Activated T-cell treated with anti-CD3 and anti-CD28 coated beads, Interleukin-2, amount 50 U/mL, for 1 hour (primary cell): ENCODE measurements around the gene WEE1.
A peak's percentile ranks its signal among the peaks of the same experiment; 100 is the strongest.
"Not testable (repeated sequence)": the region's sequence is repeated elsewhere in the genome, so short reads cannot be mapped to it uniquely, and the experiment has no call there.

Source experiments
- DNase-seq: peaks from one replicate; pipeline ENCODE4 v3.0.0-alpha.2; 2020

Gene WEE1

DNA sequence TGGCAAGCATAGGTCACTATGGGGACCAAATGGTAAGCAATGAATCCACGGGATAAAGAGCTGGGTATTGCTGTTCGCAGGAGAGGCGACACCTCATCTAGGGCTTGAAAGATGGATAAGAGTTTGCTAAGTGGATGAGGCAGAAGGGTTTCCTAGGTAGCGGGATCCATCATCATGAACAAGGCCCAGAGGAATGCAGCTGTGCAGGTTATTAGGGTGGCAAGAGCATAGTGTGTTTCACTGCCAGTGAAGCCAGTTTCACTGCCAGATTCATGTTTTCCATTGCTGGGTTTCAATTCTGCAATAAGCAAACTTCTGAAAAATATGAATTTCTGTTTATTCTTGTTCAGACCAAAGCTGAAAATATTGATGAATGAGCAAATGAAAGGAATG, 27.2 kb downstream of the WEE1 start:
- DNase-seq = no peak

DNA sequence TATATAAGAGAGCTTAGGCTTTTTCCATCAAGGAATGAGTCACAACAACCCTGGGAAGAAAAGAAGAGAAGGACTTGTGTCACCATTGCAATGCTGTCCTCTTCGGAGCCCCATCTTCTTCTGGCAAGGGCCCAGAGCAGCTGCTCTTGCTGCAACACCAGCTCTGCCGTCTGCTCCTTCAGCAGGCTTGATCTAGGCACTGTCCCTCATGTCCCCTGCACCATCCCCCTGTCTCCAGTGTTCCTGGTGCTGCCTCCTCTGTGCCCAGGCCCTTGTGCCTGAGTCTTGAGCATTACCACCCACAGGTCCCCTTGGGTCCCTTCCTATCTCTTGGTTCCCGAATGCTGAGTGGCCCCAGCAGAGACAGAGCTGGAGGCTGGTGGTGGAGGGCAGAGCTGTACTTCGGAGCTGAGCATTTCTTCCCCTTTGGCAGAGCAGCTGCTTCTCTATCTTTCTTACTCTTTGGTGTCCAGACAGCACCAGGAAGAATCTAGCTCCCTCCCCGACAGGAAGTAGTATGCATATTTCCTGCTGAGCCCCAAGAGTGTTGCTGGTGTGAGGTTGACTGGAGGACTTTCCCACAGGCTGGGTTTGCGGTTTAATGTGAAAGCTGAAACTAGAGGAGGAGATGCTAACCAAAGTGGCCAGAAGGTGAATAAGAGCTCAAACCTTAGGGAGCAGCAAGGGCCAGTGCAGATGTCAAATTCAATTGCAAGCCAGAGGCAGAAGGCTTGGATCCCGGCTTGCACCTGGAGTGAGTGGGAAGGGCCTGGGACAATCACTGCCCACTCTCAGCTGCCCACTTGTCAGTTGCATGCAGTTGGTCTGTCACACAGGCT, 27.8 kb downstream of the WEE1 start:
- peak; percentile 33 for DNase-seq

DNA sequence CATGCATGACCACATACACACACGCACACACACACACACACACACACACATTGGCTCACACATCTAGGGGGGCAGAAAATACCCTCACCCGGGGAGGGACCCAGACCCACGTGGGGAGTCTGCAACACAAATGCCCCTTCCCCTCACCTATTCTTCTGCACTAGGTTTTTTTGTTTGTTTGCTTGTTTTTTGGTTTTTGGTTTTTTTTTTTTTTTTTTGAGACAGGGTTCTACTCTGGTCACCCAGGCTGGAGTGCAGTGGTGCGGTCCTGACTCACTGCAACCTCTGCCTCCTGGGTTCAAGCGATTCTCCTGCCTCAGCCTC, 28.4 kb downstream of the WEE1 start:
- DNase-seq = no peak

DNA sequence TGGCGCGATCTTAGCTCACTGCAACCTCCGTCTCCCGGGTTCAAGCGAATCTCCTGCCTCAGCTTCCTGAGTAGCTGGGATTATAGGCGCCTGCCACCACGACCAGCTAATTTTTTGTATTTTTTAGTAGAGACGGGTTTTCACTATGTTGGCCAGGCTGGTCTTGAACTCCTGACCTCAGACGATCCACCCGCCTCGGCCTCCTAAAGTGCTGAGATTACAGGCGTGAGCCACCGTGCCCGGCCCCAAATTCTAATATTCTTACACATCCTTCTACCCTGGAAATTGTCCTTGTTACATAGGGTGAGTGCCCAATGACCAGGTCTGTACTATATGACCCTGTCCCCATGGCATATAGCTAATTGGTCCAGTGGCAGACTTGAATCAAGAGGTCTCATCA, 29.7 kb downstream of the WEE1 start:
- not testable (repeated sequence) for DNase-seq

DNA sequence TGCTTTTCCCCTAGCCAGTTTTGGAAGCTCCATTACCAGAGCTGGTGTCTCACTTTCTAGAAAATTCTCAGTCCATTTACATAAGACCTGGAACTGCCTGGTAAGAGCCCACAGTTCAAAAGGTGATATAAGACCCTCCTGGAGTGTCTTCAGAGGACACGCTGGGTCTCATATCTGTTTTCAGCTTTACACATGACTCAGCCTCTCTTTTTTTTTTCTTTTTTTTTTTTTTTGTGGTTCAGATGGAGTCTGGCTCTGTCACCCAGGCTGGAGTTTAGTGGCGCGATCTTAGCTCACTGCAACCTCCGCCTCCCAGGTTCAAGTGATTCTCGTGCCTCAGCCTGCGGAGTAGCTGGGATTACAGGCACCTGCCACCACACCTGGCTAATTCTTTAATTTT, 30.7 kb downstream of the WEE1 start:
- DNase-seq = no peak

DNA sequence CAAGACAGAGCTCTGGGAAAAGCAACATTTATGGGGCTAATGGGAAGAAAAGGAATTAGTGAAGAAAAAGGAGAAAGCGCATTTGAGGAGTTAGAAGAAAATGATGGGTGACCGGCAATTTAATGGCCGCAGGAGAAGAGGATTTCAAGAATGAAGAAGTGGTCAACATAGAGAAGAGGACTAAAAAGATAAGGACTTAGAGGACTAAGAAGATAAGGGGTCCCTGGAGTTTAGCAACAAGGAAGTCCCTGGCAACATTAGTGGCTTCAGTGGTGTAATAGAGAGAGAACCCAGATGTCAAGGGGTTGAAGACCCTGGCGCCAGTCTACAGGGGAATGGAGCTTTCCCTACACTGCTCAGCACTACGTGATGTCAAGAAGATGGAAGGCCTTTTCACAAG, 32.3 kb downstream of the WEE1 start:
- DNase-seq = no peak

DNA sequence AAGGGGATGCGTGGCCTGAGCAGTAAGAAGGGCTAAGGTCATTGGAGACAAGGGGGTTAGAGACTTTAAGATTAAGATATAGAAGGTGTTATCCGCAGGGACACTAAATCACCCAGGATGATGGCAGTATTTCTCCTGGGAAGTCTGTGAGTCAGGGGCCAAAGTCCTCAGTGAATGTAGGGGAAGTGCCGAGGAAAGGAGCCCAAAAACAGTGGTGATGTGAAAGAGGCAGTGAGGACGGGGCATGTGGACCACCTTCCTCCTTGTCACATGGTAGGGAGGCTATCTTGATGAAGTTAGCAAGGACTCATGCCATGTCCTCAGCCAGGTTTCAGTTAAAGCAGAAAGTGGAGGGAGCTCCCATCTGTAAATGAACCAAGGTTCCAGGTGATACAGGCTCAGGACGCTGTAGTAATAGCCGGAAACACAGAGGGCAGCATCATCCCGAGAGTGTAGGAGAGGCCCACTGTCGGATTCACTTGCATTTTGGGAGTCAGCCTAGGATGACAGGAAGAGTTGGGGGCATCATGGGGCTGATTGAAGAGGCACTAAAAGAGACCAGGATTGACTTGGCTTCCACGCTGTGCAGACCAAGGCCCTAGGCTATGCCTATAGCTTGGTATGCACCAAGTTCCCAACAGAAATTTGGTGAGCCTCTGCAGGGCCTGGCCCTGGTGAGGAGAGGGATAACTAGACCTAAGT, 33.5 kb downstream of the WEE1 start:
- no peak for DNase-seq

DNA sequence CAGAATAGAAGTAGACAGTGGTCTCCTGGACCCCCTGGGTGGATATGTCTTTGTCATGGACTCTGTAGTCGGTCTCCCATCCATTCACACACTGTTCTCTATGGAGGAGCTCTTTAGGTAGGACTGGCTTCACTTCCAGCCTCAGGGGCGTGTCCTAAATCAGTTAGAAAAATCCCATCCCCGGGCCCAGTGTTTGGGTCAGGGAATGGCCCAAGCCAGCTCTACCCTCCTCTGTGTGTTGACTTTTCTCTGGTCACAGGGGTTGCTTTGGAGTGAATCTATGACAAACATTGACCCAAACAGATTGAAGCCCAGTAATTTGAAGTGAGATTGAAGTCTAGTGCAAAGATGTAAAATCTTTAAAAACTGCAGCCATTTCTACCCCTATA, 34.0 kb downstream of the WEE1 start:
- DNase-seq = no peak

DNA sequence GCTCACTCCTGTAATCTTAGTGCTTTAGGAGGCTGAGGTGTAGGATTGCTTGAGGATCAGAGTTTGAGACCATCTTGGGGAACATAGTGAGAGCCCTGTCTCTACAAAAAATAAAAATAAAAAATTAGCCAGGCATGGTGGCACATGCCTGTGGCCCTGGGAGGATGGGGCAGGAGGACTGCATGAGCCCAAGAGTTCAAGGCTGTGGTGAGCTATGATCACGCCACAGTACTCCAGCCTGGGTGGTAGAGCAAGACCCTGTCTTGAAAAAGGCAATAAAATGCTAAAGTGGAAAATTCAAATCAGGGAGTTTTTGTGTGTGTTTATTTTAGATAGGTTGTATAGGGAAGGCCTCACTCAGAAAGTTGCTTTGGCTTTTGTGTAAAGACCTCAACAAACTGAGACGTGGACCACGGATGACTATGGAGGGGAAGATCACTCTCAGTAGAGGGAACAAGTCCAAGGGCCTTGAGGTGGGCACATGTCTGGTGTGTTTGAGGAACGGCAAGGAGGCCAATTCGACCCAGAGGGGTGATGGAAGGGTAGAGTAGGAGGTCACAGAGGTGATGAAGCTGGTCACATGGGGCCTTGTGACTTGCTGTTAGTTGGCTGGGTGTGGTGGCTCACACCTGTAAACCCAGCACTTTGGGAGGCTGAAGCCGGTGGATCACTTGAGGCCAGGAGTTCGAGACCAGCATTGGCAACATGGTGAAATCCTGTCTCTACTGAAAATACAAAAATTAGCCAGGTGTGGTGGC, 35.7 kb downstream of the WEE1 start:
- no peak for DNase-seq

DNA sequence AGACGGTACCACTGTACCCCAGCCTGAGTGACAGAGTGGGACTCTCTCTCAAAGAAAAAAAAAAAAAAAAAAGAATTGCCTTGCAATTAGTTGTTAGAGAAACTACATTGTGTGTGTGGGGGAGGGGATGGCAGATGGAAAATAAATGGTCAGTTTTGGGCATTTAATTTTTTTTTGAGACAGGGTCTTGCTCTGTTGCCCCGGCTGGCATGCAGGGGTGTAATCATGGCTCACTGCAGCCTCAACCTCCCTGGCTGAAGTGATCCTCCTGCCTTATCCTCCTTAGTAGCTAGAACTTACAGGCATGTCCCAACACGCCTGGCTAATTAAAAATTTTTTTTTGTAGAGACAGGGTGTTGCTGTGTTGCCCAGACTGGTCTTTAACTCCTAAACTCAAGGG, 36.4 kb downstream of the WEE1 start:
- DNase-seq = no peak

DNA sequence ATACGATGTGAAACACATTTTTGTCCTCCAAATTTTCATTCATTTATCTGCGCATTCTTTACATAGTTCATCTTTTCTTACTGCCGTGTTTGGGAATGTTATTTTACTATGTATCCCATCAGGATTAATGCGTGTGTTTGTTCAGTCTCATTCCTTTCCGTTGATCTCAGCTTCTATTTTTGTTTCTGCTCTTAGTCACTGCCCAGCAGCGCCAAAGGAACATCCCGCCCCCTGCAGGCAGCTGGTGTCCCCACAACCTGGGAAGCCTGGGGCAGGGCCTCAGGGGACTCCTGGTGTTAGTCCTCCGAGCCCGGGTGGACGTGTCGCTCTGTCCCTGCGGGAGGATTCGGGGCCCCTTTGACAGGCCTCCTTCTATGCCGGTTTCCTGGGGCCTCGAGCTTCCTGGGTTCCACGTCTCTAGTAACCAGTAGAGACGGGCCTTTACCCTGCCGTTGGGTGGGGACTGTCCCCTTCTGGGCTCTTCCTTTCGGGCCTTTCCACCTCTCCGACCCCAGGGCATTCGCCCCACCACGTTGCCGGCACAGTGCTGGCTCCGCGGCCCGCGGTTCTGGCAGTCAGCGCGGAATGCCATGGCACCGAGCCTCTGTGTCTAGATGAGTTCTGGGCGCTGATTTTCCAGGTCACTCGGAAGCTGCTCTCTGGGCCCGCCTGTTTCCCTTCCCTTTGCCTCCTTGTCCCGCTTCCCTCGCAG, 39.8 kb downstream of the WEE1 start:
- peak; percentile 89 for DNase-seq

DNA sequence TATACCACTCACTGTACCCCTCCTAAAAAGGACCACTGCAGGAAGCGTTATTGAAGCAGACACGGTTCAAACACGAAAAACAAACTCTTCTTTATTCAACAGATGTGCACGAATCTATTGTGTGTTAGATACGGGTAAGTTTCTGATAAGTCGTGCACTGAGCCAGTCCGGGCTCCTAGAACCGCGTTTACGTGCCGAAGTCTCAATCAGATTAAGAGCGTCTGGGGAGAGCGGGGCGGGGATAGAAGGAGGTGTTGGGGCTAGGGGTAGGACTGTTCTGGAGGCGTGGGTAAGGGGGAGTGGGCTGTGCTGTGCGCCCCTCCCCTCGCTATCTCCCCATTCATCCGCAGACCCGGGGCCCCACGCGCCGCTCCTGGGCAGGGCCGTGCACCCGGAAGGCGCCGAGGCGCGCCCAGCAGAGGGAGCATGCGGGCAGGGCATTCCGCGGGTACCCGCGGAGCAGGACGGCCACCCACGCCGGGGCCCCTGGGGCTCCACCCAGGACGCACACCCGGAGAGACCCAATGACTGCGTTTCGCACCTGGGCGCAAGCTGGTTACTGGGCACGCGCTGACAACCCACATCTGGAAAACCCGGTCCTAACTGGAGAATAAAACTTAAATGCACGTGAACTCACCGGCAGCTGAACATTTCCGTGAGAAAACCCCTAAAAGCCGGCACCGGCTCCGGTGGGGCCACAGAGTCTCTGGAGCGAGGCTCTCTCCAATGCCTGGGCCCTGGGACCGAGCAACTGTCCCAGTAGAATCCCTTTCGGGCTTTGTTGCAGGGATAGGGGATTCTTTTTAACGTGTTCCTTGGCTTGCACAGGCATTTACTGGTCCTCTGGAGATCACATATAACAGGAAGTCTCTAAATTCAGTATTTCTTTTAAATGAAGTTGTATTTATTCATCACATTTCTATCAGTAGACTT, 40.6 kb downstream of the WEE1 start:
- DNase-seq = peak; percentile 92

DNA sequence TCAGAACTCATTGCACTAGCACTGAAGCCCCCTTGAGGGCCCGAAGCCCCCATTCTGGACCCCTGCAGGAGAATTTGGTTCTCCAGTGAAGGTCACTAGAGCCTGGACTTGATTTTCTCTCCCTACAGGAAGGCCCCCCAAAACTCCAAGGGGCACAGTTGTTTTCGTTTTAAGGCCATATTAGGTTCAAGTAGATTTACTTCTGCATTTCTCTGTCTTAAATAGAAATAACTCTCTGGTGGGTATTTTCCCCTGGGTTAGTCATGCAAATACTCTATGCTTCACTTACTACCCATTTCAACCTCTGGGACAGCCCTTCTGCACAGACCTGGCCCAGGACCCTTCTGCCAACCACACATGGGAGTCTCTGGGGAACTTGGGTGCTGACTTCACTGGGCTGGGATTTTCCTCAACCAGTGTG, 41.6 kb downstream of the WEE1 start:
- no peak for DNase-seq

DNA sequence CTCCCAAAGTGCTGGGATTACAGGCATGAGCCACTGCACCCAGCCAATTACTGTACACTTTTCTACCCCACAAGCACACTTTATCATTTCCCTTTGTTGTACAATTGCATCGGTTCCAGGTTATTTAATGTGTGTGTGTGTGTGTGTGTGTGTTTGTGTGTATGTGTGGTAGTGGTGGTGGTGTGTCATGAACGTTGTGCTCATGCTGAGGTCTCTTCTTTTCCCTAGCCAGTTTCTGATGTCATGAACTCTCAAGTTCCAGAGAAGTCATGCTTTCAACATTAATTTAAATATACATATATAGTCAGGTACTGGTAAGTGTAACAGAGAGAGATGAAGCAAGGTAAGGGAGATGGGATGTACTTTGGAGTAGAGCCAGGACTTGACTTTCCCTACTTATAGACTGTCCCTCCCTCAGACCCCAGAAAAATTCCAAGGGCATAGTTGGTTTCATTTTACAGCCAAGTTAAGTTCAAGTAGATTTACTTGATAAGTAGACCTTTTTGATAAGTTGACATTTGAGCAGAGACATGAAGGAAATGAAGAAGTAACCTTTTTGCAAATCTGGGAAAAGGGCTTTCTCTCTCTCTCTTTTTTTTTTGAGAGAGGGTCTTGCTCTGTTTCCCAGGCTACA, 42.7 kb downstream of the WEE1 start:
- no peak for DNase-seq

DNA sequence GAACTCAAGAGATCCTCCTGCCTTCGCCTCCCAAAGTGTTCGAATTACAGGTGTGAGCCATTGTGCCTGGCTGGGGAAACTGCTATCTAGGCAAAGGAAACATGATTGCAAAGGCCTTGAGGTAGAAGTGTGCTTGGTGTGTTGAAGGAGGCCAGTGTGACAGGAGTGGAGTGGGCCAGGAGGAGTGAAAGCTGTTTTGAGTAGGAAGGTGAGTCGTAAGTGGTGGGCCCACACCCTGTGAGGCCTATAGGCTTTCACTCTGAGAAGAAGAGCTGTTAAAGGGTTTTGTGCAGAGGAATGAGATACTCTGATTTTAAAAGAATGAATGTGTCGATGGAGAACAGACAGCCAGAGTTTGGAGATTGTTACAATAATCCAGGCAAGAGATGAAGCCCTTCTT, 43.4 kb downstream of the WEE1 start:
- no peak for DNase-seq

DNA sequence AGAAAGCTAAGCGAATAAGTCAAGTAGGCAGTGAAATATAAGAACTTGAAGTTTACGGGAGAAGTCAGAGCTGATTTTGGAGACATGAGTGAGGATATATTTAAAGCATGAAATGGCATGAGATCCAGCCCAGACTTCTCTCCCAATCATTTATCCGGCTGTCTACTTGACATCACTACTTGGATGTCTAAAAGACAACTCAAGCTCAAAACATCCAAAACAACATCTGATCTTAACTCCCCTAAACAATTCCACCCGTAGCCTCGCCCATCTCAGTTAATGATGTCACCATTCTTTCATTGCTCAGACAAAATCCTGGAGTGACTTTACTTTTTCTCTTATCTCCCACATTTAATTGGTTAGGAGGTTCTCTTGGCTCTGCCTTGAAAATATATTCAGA, 44.5 kb downstream of the WEE1 start:
- no peak for DNase-seq

DNA sequence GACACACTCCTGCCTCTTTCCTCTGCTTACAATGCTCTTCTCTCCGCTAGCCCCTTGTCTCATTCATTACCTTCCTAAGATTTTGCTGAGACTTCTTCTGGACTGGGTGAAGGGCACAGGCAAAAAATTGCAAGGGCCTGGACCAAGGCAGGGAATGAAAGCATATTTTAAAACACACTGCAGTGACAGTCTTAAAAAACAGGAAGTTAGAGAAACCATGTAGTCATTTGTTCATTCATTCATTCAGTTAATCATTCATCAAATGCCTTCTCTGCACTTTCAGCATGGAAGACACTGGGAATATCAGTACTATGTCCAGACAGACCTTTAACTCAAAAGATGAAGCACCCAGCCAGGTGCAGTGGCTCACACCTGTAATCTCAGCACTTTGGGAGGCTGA, 45.5 kb downstream of the WEE1 start:
- DNase-seq = no peak

DNA sequence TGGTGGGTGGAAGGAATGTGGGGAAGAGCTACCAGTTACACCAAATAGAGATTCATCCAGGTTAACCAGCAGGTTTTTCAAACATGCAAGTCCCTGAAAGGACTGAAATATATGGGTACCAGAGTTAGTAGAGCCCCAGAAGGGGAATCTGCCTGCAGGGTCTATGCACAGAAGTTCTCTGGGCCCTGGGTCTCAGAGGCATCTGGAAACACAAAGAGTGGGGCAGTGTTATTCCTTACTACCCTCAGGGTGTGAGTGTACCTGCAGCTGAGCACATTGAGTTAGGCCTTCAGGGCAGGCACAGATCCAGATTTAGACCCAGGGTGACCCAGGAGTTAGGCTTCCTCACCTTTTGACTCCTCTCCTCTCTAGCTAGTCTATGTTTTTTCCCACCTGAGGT, 46.5 kb downstream of the WEE1 start:
- DNase-seq = no peak

DNA sequence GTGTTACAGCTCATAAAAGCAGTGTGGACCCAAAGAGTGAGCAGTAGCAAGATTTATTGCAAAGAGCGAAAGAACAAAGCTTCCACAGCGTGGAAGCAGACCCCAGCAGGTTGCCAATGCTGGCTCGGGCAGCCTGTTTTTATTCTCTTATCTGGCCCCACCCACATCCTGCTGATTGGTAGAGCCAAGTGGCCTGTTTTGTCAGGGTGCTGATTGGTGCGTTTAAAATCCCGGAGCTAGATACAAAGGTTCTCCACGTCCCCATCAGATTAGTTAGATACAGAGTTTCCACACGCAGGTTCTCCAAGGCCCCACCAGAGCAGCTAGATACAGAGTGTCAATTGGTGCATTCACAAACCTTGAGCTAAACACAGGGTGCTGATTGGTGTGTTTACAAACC, 48.9 kb downstream of the WEE1 start:
- DNase-seq = not testable (repeated sequence)

DNA sequence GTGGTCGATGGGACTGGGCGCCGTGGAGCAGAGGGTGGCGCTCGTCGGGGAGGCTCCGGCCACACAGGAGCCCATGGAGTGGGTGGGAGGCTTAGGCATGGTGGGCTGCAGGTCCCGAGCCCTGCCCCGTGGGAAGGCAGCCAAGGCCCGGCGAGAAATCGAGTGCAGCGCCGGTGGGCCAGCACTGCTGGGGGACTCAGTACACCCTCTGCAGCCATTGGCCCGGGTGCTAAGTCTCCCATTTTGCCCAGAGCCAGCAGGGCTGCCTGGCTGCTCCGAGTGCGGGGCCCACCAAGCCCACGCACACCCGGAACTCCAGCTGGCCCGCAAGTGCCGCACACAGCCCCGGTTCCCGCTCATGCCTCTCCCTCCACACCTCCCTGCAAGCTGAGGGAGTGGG, 49.6 kb downstream of the WEE1 start:
- not testable (repeated sequence) for DNase-seq

DNA sequence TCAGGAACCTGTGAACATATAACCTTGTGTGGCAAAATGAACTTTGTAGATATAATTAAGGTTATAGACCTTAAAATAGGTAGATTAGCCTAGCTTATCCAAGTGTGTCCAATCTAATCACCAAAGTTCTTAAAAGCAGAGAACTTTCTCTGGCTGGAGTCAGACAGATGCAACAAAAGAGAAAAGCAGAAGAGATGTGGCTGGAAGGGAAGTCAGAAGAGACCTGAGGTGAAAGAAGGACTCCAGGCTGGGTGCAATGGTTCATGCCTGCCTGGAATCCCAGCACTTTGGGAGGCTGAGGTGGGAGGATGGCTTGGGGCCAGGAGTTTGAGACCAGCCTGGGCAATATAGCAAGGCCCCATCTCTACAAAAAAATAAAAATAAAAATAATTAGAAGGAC, 51.0 kb downstream of the WEE1 start:
- no peak for DNase-seq

DNA sequence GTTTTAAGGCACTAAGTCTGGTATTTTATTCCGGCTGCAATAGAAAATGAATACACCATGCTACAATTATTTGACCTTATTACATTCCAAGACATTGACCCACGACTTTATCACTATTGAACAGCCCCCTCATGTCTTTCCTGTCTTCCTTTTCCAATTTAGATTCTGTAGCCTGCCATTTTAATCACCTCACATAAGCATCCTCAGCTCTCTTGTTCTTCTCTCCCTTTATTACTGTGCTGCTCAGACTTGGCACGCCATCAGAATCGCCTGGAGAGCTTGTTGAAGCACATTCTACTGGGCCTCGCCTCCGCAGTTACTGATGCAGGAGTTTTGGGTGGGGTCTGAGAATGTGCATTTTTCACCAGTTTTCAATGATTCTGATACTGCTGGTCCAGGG, 51.7 kb downstream of the WEE1 start:
- no peak for DNase-seq
